K562 (cell line): ENCODE measurements around the gene RAD1. TPM values are rescaled to one million over a fixed set of nuclear protein-coding genes. Genes with fewer than 3 reads are reported as not detected.

Experiments used
- ATAC-seq: fragments of 200-7000 bp; cut with Tn5 transposase; 3 replicates; pipeline ENCODE4 v1.9.1; 2020; ENCODE audit warnings: moderate library complexity
- BruUV-seq: library from RNA; stranded (reverse); fragments of 400-500 nt; replicated peaks from 2 replicates; lab custom pipeline; 2021; lab: Mats Ljungman, UMichigan
- CTCF ChIA-PET: fragments of 300-600 bp; formaldehyde crosslinking; extraction: SDS; loops from one replicate; lab custom pipeline; 2021; ENCODE audit warnings: low intra/inter-chr PET ratio; lab: Yijun Ruan, JAX
- POLR2A ChIA-PET: fragments of 300-600, 350-650 bp; sonication (Branson Sonifier 250); formaldehyde crosslinking; extraction: SDS; loops from one replicate; lab custom pipeline; 2021; ENCODE audit warnings: antibody characterized with exemption, inconsistent platforms; lab: Yijun Ruan, JAX
- DNase-seq, 4 experiments: peaks; one replicate each; pipeline versions ENCODE4 v3.0.0 to v3.0.0-alpha.2; 2011 to 2018; ENCODE audit warnings: low spot score in 3 of 4, mixed read lengths in 3 of 4; ENCODE audit errors: extremely low read depth in 1 of 4
- FAIRE-seq: peaks from 2 replicates; lab custom pipeline; 2011; peaks lifted over from hg19 to GRCh38; lab: Jason Lieb, UNC
- H2AFZ ChIP-seq: 2 replicates; pipeline ENCODE4 v1.6.0; 2011; ENCODE audit warnings: low read depth, low read length, control low read depth, inconsistent platforms
- H3K27ac ChIP-seq: fragments of 200-600 bp; 3 replicates; pipeline ENCODE4 v1.8.0; 2011; ENCODE audit warnings: low read depth, mild to moderate bottlenecking, control low read depth, inconsistent platforms, low read length, moderate library complexity, mixed read lengths; ENCODE audit errors: extremely low read depth
- H3K27me3 ChIP-seq, 2 experiments: fragments of 300-600 bp in 1 of 2; 2 replicates in 1 of 2; 3 replicates in 1 of 2; pipeline versions ENCODE4 v1.6.0 to v1.8.0; 2011; ENCODE audit warnings: inconsistent platforms in 2 of 2, low read length in 2 of 2, mild to moderate bottlenecking in 1 of 2, mixed read lengths in 1 of 2, moderate library complexity in 1 of 2; ENCODE audit not compliant: control insufficient read depth in 2 of 2, insufficient read depth in 2 of 2
- H3K36me3 ChIP-seq: fragments of 300-600 bp; 3 replicates; pipeline ENCODE4 v1.8.0; 2011; ENCODE audit warnings: mild to moderate bottlenecking, low read length, inconsistent platforms; ENCODE audit not compliant: control insufficient read depth, insufficient read depth
- H3K4me1 ChIP-seq, 2 experiments: fragments of 200-600 bp in 1 of 2; replicated peaks in 1 of 2; 2 replicates in 1 of 2; 3 replicates in 1 of 2; pipeline versions ENCODE4 v1.5.1 to v1.8.0; 2011; ENCODE audit warnings: inconsistent platforms in 2 of 2, low read length in 2 of 2, mild to moderate bottlenecking in 1 of 2, mixed read lengths in 1 of 2, moderate library complexity in 1 of 2; ENCODE audit not compliant: control insufficient read depth in 2 of 2, insufficient read depth in 2 of 2
- H3K4me2 ChIP-seq: 2 replicates; pipeline ENCODE4 v1.6.1; 2011; ENCODE audit warnings: low read length, control low read depth, inconsistent platforms, mixed read lengths; ENCODE audit not compliant: insufficient read depth
- H3K4me3 ChIP-seq: fragments of 200-600 bp; sonication (generic), shearing (Covaris generic); 2 replicates; pipeline ENCODE4 v1.5.1; 2016; ENCODE audit warnings: control low read depth, inconsistent platforms
- H3K79me2 ChIP-seq: fragments of 200-600 bp; 3 replicates; pipeline ENCODE4 v1.8.0; 2011; ENCODE audit warnings: low read length, inconsistent platforms; ENCODE audit not compliant: control insufficient read depth, insufficient read depth
- H3K9ac ChIP-seq, 2 experiments: 2 replicates each; pipeline versions ENCODE4 v1.6.0 to v1.6.1; 2011; ENCODE audit warnings: low read depth in 2 of 2, low read length in 2 of 2, control low read depth in 1 of 2, inconsistent platforms in 1 of 2, mild to moderate bottlenecking in 1 of 2, mixed read lengths in 1 of 2; ENCODE audit not compliant: insufficient read depth in 1 of 2
- H3K9me1 ChIP-seq: one replicate; pipeline ENCODE4 v1.6.0; 2011; ENCODE audit warnings: inconsistent platforms, mild to moderate bottlenecking, low read length, moderate library complexity; ENCODE audit not compliant: control insufficient read depth, insufficient read depth
- H3K9me3 ChIP-seq: replicated peaks from 2 replicates; pipeline ENCODE4 v1.5.1; 2011; ENCODE audit warnings: low read depth, low read length, inconsistent platforms; ENCODE audit not compliant: control insufficient read depth, insufficient read depth
- H4K20me1 ChIP-seq: replicated peaks from 2 replicates; pipeline ENCODE4 v1.6.1; 2011; ENCODE audit warnings: low read length, inconsistent platforms, mixed read lengths; ENCODE audit not compliant: control insufficient read depth, insufficient read depth
- CHD1 ChIP-seq: fragments of 200-600 bp; sonication (generic); IDR thresholded peaks from one replicate; pipeline ENCODE4 v1.6.1; 2012; ENCODE audit warnings: mild to moderate bottlenecking, moderate library complexity, low read length, inconsistent platforms
- DMBX1 ChIP-seq: fragments of 250-450 bp; sonication (Bioruptor Pico); IDR thresholded peaks from 2 replicates; pipeline ENCODE4 v1.8.0; 2022; ENCODE audit warnings: inconsistent platforms, mild to moderate bottlenecking, moderate library complexity, borderline replicate concordance
- FIP1L1 ChIP-seq: fragments of 200-400 bp; formaldehyde crosslinking; IDR thresholded peaks from 2 replicates; pipeline ENCODE4 v1.6.1; 2018; ENCODE audit warnings: mild to moderate bottlenecking, low read depth, low read length; ENCODE audit not compliant: poor library complexity, severe bottlenecking
- TFE3 ChIP-seq: fragments of 450-650 bp; formaldehyde crosslinking; IDR thresholded peaks from 2 replicates; pipeline ENCODE4 v1.4.0; 2020; ENCODE audit warnings: mild to moderate bottlenecking, mixed read lengths
- ZNF121 ChIP-seq: sonication (generic); formaldehyde crosslinking; conservative IDR thresholded peaks from 2 replicates; pipeline ENCODE4 v1.8.0; 2022; ENCODE audit warnings: missing genetic modification reagents
- ZNF280A ChIP-seq: fragments of 450-650 bp; IDR thresholded peaks from 2 replicates; pipeline ENCODE4 v1.6.1; 2018; ENCODE audit warnings: mild to moderate bottlenecking, low read depth; ENCODE audit not compliant: partially characterized antibody
- ZNF3 ChIP-seq: fragments of 250-450 bp; sonication (Bioruptor Pico); IDR thresholded peaks from 2 replicates; pipeline ENCODE4 v1.5.0; 2021; ENCODE audit warnings: mild to moderate bottlenecking, moderate library complexity
- ZNF407 ChIP-seq: fragments of 450-650 bp; IDR thresholded peaks from 2 replicates; pipeline ENCODE4 v1.6.1; 2016; ENCODE audit warnings: low read depth
- ZNF785 ChIP-seq: fragments of 250-450 bp; sonication (Bioruptor Pico); IDR thresholded peaks from 2 replicates; pipeline ENCODE4 v1.4.0; 2020; ENCODE audit warnings: mild to moderate bottlenecking
- in situ Hi-C: fragments of 300-500 bp; cut with MboI; formaldehyde crosslinking; loops from 4 replicates; pipeline ENCODE4 v1.15.0; 2018; ENCODE audit warnings: inconsistent platforms, mixed read lengths
- intact Hi-C: fragments of 100-400 bp; cut with micrococcal nuclease; formaldehyde crosslinking; loops from 2 replicates; pipeline ENCODE4 v1.14.2; 2022
- polyA plus RNA-seq, 8 experiments: library from polyadenylated mRNA; depleted of rRNA in 4 of 8; stranded (reverse) in 5 of 8; unstranded in 3 of 8; fragments of >200 nt; fragmentation: Nextera tagmentation in 2 of 8; fragmentation: Illumina TruSeq in 1 of 8; extraction: Ambion mirVana in 2 of 8; extraction: Trizol in 1 of 8; gene quantifications; 2 replicates each; pipeline versions ENCODE4 v1.2.1 to v1.2.3, GENCODE V29; 2011 to 2014; ENCODE audit warnings: inconsistent platforms in 1 of 8, missing spikeins in 1 of 8
- total RNA-seq, 7 experiments: library from RNA; depleted of rRNA in 6 of 7; stranded (reverse); fragments of >200 nt in 6 of 7; fragmentation: Illumina TruSeq in 2 of 7; extraction: Trizol in 2 of 7; gene quantifications; 2 replicates each; pipeline versions ENCODE4 v1.2.1 to v1.2.3, GENCODE V29; 2011 to 2021; ENCODE audit warnings: low replicate concordance in 1 of 7

The RAD1 gene
- total and polyA plus RNA-seq, 9 of the 15 experiments (the other 6 are each of a cell fraction or from before 2014, with no cell fraction given): 44.5 to 148 (median 60.8) TPM

- no TSS peak for BruUV-seq
- TF ChIP-seq FIP1L1 (no peak), ZNF280A (no peak), ZNF785 (CRISPR knock-in tag) (no peak), TFE3 (CRISPR knock-in tag) (no peak), ZNF3 (CRISPR knock-in tag) (no peak), CHD1 (no peak), ZNF407 (no peak), DMBX1 (CRISPR knock-in tag) (no peak), ZNF121 (CRISPR knock-in tag) (no peak)
These were observed 34.1 kb downstream of the RAD1 start for GRCh38 chr5:34881246-34881645.

More at GRCh38 chr5:34881246-34881645, 34.1 kb downstream of the RAD1 start:
- Histone ChIP-seq H3K4me1 (0 out of 5 replicates have a peak, but pooled peaks cover 0 to 2% of the 10 kb centered on the region in 2 experiments), H2AFZ (no peak overlapping the region), H4K20me1 (no peaks in the 10 kb centered on the region), H3K27me3 (no peaks in the 10 kb centered on the region), H3K9ac (no peak overlapping the region), H3K4me2 (no peak overlapping the region), H3K36me3 (no peaks in the 10 kb centered on the region), H3K9me3 (no peaks in the 10 kb centered on the region), H3K4me3 (no peak overlapping the region), H3K27ac (no peak overlapping the region), H3K9me1 (no peaks in the 10 kb centered on the region), H3K79me2 (no peaks in the 10 kb centered on the region)
- ChIA-PET POLR2A (no interaction called here), CTCF (interaction anchor here (0.7 kb wide), 1 partner anchor 225 kb away, joined by 3 read pairs; no protein-coding TSS in a partner anchor)
- intact Hi-C loops: no loop called here
- no peak for DNase-seq
- no peak for ATAC-seq
- in situ Hi-C loops: no loop called here
- no peak for FAIRE-seq
